CD4-positive, alpha-beta T cell (primary cell): ENCODE data around the gene KLHDC7A. TPM values are rescaled to one million over a fixed set of nuclear protein-coding genes. Genes with fewer than 3 reads are reported as not detected.

Experiments used
- ATAC-seq: fragments of 200-7000 bp; cut with Tn5 transposase; one replicate; pipeline ENCODE4 v1.10.0; 2022; ENCODE audit warnings: mild to moderate bottlenecking; ENCODE audit not compliant: poor library complexity
- CTCF ChIA-PET: fragments of 350-600 bp; sonication (Branson Sonifier 250); formaldehyde crosslinking; loops from one replicate; lab custom pipeline; 2021; ENCODE audit warnings: antibody characterized with exemption, inconsistent platforms; lab: Charles Lee
- POLR2A ChIA-PET: fragments of 350-600 bp; sonication (Branson Sonifier 250); formaldehyde crosslinking; loops from one replicate; lab custom pipeline; 2021; ENCODE audit warnings: antibody characterized with exemption, inconsistent platforms; lab: Charles Lee
- DNase-seq, 14 experiments: peaks; one replicate each; pipeline ENCODE4 v3.0.0-alpha.2; 2013 to 2020; ENCODE audit warnings: mixed read lengths in 2 of 14
- H3K27ac ChIP-seq, 2 donors: one replicate each; pipeline versions ENCODE4 v1.5.1 to v1.7.0; 2013; ENCODE audit warnings: low read length in 2 of 2, low read depth in 1 of 2, mild to moderate bottlenecking in 1 of 2
- H3K27me3 ChIP-seq, 2 experiments: 1 replicate in 1 of 2; 2 replicates in 1 of 2; pipeline versions ENCODE4 v1.6.1 to v1.7.0; 2013; ENCODE audit warnings: low read length in 2 of 2, control low read depth in 1 of 2, mild to moderate bottlenecking in 1 of 2, moderate library complexity in 1 of 2; ENCODE audit not compliant: insufficient read depth in 2 of 2, control insufficient read depth in 1 of 2
- H3K36me3 ChIP-seq: one replicate; pipeline ENCODE4 v1.6.1; 2013; ENCODE audit warnings: low read length, control low read depth; ENCODE audit not compliant: insufficient read depth
- H3K4me1 ChIP-seq: one replicate; pipeline ENCODE4 v1.6.1; 2013; ENCODE audit warnings: low read length, control low read depth; ENCODE audit not compliant: insufficient read depth
- H3K4me3 ChIP-seq: one replicate; pipeline ENCODE4 v1.5.1; 2013; ENCODE audit warnings: mild to moderate bottlenecking, low read length, moderate library complexity
- H3K9me3 ChIP-seq, 2 experiments: 1 replicate in 1 of 2; 2 replicates in 1 of 2; pipeline versions ENCODE4 v1.6.1 to v1.7.0; 2013; ENCODE audit warnings: low read length in 2 of 2, mild to moderate bottlenecking in 2 of 2, control low read depth in 1 of 2, moderate library complexity in 1 of 2; ENCODE audit not compliant: control insufficient read depth in 1 of 2, insufficient read depth in 1 of 2
- H3K27ac Mint-ChIP-seq: one replicate; pipeline ENCODE4 v1.8.0; 2020; ENCODE audit warnings: mixed read lengths
- H3K27me3 Mint-ChIP-seq: one replicate; pipeline ENCODE4 v1.8.0; 2021; ENCODE audit warnings: mixed read lengths
- H3K36me3 Mint-ChIP-seq: one replicate; pipeline ENCODE4 v1.8.0; 2021; ENCODE audit warnings: low read depth, mixed read lengths
- H3K4me1 Mint-ChIP-seq: one replicate; pipeline ENCODE4 v1.8.0; 2021; ENCODE audit warnings: low read depth, mixed read lengths
- H3K4me3 Mint-ChIP-seq: one replicate; pipeline ENCODE4 v1.8.0; 2020; ENCODE audit warnings: mild to moderate bottlenecking, mixed read lengths
- H3K9me3 Mint-ChIP-seq: one replicate; pipeline ENCODE4 v1.8.0; 2020; ENCODE audit warnings: mixed read lengths
- intact Hi-C, 2 experiments: fragments of 100-400 bp; cut with DNase I in 1 of 2; cut with micrococcal nuclease in 1 of 2; formaldehyde crosslinking; loops; one replicate each; pipeline versions ENCODE4 v1.15.1 to v1.9.0; 2023 to 2025; cut with DNase I, micrococcal nuclease
- total RNA-seq, 174 experiments: library from RNA in 2 of 174; stranded (reverse) in 2 of 174; gene quantifications; one replicate each; pipeline ENCODE4 v1.2.3 and lab custom pipeline; 2021 to 2026
- TF ChIP-seq, protein P1 (sequence below): fragments of 200-600 bp; IDR thresholded peaks from one replicate; pipeline ENCODE4 v1.8.0; 2022; ENCODE audit warnings: antibody characterized with exemption, mild to moderate bottlenecking

The KLHDC7A gene
- total RNA-seq, 2 experiments from 2014 or later: not detected

DNA sequence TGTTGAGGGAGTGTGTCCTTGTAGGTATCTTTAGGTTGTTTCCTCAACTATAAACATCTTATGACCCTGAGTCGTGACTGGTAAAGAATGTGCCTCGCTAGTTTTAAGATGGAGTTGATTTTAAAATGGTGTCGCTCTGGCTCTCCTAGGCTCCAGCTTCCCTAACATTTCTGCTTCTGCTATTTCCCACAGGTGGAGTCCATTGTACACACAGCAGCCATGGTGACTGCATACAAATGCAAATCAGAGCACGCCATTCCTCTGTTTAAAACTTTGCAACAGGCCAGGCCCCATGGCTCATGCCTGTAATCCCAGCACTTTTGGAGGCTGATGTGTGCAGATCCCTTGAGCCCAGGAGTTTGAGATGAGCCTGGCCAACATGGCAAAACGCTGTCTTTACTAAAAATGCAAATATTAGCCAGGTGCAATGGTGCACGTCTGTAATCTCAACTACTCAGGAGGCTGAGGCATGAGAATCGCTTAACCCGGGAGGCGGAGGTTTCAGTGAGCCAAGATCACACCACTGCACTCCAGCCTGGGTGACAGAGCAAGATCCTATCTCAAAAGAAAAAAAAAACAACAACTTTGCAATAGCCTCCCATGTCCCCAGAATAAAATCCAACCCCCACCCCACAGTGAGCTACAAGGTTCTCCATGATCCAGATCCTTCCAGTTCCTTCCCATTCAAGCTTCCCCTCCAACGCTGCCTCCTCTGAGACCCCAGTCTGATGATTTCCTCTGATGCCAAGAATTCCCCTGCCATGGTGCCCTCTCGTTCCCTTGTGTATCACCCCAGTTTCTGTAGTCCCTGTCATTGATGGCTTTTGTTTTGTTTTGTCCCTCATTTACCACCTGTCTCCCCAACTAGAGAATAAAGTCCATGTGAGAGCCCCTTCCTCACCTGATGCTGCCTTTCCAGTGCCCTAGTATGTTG, 36.9 kb upstream of the KLHDC7A start:
- TF ChIP-seq, protein P1, sequence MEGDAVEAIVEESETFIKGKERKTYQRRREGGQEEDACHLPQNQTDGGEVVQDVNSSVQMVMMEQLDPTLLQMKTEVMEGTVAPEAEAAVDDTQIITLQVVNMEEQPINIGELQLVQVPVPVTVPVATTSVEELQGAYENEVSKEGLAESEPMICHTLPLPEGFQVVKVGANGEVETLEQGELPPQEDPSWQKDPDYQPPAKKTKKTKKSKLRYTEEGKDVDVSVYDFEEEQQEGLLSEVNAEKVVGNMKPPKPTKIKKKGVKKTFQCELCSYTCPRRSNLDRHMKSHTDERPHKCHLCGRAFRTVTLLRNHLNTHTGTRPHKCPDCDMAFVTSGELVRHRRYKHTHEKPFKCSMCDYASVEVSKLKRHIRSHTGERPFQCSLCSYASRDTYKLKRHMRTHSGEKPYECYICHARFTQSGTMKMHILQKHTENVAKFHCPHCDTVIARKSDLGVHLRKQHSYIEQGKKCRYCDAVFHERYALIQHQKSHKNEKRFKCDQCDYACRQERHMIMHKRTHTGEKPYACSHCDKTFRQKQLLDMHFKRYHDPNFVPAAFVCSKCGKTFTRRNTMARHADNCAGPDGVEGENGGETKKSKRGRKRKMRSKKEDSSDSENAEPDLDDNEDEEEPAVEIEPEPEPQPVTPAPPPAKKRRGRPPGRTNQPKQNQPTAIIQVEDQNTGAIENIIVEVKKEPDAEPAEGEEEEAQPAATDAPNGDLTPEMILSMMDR: no peak
- H3K36me3 Mint-ChIP-seq: no peaks in the 10 kb centered on the region
- intact Hi-C loops: no loop called here

DNA sequence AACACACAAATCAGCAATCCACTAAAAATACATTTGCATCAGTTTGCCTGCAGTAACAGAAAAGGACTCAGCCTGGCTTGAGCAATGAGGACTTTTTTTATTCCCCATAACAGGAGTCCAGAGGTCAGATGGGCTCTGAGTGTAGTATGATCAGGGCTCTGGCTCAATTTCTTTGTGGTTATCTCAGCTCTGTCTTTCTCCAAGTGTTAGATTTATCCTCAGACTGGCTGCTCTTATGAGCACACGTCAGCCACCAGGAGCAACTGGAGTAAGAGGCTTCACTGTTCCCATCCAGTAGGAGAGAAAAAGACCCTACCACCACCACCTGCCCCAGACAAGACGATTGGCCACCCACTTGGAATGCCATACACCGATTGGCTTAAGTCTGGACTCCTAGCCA, 36.2 kb upstream of the KLHDC7A start:
- H3K27ac ChIP-seq: no peak overlapping the region
- Mint-ChIP-seq H3K4me1 (no peaks in the 10 kb centered on the region), H3K36me3 (no peaks in the 10 kb centered on the region), H3K27me3 (peaks cover 50% of the 10 kb centered on the region), H3K4me3 (no peak overlapping the region), H3K27ac (no peak overlapping the region), H3K9me3 (peaks cover 2% of the 10 kb centered on the region)
- ChIA-PET POLR2A (no interaction called here), CTCF (no interaction called here)
- no peaks in the 10 kb centered on the region for H3K36me3 ChIP-seq
- intact Hi-C loops: no loop called here
- H3K4me3 ChIP-seq: no peak overlapping the region
- ATAC-seq (no peak), DNase-seq (no peak)
- H3K4me1 ChIP-seq: no peaks in the 10 kb centered on the region
- peaks cover 2 to 7% of the 10 kb centered on the region in 2 experiments for H3K27me3 ChIP-seq
- TF ChIP-seq, protein P1: no peak
- peaks cover 7 to 20% of the 10 kb centered on the region in 2 experiments for H3K9me3 ChIP-seq

More for the DNA sequence above, 36.9 kb upstream of the KLHDC7A start:
- DNase-seq (no peak), ATAC-seq (no peak)
- Mint-ChIP-seq H3K4me3 (no peak overlapping the region), H3K9me3 (peaks cover 2% of the 10 kb centered on the region), H3K27ac (no peak overlapping the region), H3K4me1 (no peaks in the 10 kb centered on the region), H3K27me3 (peaks cover 47% of the 10 kb centered on the region)
- ChIA-PET CTCF (no interaction called here), POLR2A (no interaction called here)
- H3K27ac ChIP-seq: no peak overlapping the region
- H3K9me3 ChIP-seq: peaks cover 7 to 20% of the 10 kb centered on the region in 2 experiments
- peaks cover 2 to 7% of the 10 kb centered on the region in 2 experiments for H3K27me3 ChIP-seq
- no peaks in the 10 kb centered on the region for H3K36me3 ChIP-seq
- no peaks in the 10 kb centered on the region for H3K4me1 ChIP-seq
- H3K4me3 ChIP-seq: no peak overlapping the region

DNA sequence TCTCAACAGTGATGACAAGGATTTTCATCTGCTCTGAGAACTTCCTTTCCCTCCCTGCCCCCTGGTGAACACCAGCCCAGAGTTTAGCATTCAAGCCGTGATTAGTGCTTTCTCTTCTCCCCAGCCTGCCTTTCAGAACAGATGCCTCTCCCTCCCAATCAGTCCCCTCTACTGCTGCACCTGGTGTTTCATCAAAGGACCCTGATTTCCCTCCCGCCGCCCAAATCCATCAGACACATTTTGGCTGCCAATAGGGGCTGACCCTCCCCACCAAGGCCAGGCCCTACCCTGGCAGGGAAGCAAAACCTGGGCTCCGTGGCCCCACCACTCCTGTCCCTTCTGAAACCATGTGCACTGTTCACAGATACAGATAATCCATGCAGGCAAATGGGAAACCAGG, 34.0 kb upstream of the KLHDC7A start:
- intact Hi-C loops: no loop called here
- no peaks in the 10 kb centered on the region for H3K27me3 ChIP-seq
- peaks cover 2% of the 10 kb centered on the region for H3K9me3 Mint-ChIP-seq
- no peak for DNase-seq
- H3K4me3 Mint-ChIP-seq: no peak overlapping the region
- ChIA-PET CTCF (no interaction called here), POLR2A (no interaction called here)
- H3K27me3 Mint-ChIP-seq: peaks cover 48% of the 10 kb centered on the region
- ATAC-seq: no peak
- no peaks in the 10 kb centered on the region for H3K36me3 ChIP-seq
- no peaks in the 10 kb centered on the region for H3K36me3 Mint-ChIP-seq
- H3K27ac ChIP-seq: no peak overlapping the region
- H3K4me1 ChIP-seq: no peaks in the 10 kb centered on the region
- H3K4me3 ChIP-seq: no peak overlapping the region
- H3K9me3 ChIP-seq: peaks cover 0 to 13% of the 10 kb centered on the region in 2 experiments
- H3K4me1 Mint-ChIP-seq: no peaks in the 10 kb centered on the region
- TF ChIP-seq, protein P1: no peak
- H3K27ac Mint-ChIP-seq: no peak overlapping the region
